Suprapubic skin (tissue), 4 donors: Measurements from ENCODE around the gene ASPM. TPM values are rescaled to one million over a fixed set of nuclear protein-coding genes. Genes with fewer than 3 reads are reported as not detected.

Source experiments
- DNase-seq, 2 donors: peaks; one replicate each; pipeline ENCODE4 v3.0.0-alpha.2; 2019; ENCODE audit warnings: low spot score in 2 of 2
- H3K27ac ChIP-seq: fragments of 200-600 bp; sonication (generic); one replicate; pipeline ENCODE4 v1.5.1; 2019
- H3K27me3 ChIP-seq: fragments of 200-600 bp; sonication (generic); one replicate; pipeline ENCODE4 v1.5.1; 2019
- H3K36me3 ChIP-seq: fragments of 200-600 bp; sonication (generic); one replicate; pipeline ENCODE4 v1.5.1; 2019
- H3K4me1 ChIP-seq: fragments of 200-600 bp; sonication (generic); one replicate; pipeline ENCODE4 v1.5.1; 2019
- H3K4me3 ChIP-seq: fragments of 200-600 bp; sonication (generic); one replicate; pipeline ENCODE4 v1.5.1; 2019; ENCODE audit warnings: mild to moderate bottlenecking
- H3K9me3 ChIP-seq: fragments of 200-600 bp; sonication (generic); one replicate; pipeline ENCODE4 v1.5.1; 2019
- EP300 ChIP-seq: sonication (generic); formaldehyde crosslinking; IDR thresholded peaks from one replicate; pipeline ENCODE4 v1.6.1; 2017; ENCODE audit warnings: antibody characterized with exemption
- POLR2A ChIP-seq, 2 donors: fragments of 450-650 bp; IDR thresholded peaks; one replicate each; pipeline ENCODE4 v1.6.1; 2017; ENCODE audit warnings: antibody characterized with exemption in 2 of 2, mild to moderate bottlenecking in 2 of 2, moderate library complexity in 2 of 2
- POLR2AphosphoS5 ChIP-seq, 3 donors: sonication (generic); formaldehyde crosslinking; IDR thresholded peaks; one replicate each; pipeline ENCODE4 v1.6.1; 2017; ENCODE audit warnings: antibody characterized with exemption in 3 of 3
- WGBS: methylation state at CpG from one replicate; pipeline ENCODE4 v1.1.5; 2018; 5-methylcytosine and 5-hydroxymethylcytosine counted together
- total RNA-seq, 4 donors: library from RNA; depleted of rRNA; stranded (reverse); fragments of >200 nt; gene quantifications; one replicate each; pipeline ENCODE4 v1.1.0, GENCODE V29; 2016
- TF ChIP-seq, protein P1 (sequence below), 2 donors: fragments of 200-600 bp in 1 of 2; fragments of 450-650 bp in 1 of 2; sonication (generic) in 1 of 2; IDR thresholded peaks; one replicate each; pipeline ENCODE4 v1.5.1; 2016 to 2019; ENCODE audit warnings: antibody characterized with exemption in 2 of 2, mild to moderate bottlenecking in 1 of 2, moderate library complexity in 1 of 2

The ASPM gene
- total RNA-seq, 4 donors from 2014 or later, result 3.6 to 13.0 (median 5.6) TPM

DNA sequence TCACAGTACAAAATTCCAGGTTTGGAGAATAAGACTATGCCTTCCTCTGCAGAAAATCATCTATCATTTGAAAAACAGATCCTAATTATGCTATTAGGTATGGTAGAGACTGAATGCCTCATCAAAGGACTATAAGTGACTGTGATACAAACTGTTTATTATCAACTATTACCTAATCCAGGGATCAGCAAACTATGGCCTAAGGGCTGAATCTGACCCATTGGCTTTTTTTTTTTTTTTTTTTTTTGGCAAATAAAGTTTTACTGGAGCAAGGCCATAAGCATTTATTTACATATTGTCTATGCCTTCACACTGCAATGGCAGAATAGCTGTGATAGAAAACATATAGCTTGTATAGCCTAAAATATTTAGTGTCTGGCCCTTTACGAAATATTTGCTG is 4.7 kb upstream of the ASPM start:
- Histone ChIP-seq H3K27ac (no peak overlapping the region), H3K4me3 (no peak overlapping the region), H3K27me3 (no peaks in the 10 kb centered on the region), H3K36me3 (no peaks in the 10 kb centered on the region), H3K9me3 (no peaks in the 10 kb centered on the region), H3K4me1 (peaks cover 5% of the 10 kb centered on the region)
- 98% methylated on average over 1 of the region's 1 CpG for WGBS
- DNase-seq, result no peak
- TF ChIP-seq POLR2A (IDR thresholded peaks at IDR 0.05), result no peak
- TF ChIP-seq, protein P1, sequence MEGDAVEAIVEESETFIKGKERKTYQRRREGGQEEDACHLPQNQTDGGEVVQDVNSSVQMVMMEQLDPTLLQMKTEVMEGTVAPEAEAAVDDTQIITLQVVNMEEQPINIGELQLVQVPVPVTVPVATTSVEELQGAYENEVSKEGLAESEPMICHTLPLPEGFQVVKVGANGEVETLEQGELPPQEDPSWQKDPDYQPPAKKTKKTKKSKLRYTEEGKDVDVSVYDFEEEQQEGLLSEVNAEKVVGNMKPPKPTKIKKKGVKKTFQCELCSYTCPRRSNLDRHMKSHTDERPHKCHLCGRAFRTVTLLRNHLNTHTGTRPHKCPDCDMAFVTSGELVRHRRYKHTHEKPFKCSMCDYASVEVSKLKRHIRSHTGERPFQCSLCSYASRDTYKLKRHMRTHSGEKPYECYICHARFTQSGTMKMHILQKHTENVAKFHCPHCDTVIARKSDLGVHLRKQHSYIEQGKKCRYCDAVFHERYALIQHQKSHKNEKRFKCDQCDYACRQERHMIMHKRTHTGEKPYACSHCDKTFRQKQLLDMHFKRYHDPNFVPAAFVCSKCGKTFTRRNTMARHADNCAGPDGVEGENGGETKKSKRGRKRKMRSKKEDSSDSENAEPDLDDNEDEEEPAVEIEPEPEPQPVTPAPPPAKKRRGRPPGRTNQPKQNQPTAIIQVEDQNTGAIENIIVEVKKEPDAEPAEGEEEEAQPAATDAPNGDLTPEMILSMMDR (IDR thresholded peaks at IDR 0.05), result no peak
- no peak for TF ChIP-seq EP300

DNA sequence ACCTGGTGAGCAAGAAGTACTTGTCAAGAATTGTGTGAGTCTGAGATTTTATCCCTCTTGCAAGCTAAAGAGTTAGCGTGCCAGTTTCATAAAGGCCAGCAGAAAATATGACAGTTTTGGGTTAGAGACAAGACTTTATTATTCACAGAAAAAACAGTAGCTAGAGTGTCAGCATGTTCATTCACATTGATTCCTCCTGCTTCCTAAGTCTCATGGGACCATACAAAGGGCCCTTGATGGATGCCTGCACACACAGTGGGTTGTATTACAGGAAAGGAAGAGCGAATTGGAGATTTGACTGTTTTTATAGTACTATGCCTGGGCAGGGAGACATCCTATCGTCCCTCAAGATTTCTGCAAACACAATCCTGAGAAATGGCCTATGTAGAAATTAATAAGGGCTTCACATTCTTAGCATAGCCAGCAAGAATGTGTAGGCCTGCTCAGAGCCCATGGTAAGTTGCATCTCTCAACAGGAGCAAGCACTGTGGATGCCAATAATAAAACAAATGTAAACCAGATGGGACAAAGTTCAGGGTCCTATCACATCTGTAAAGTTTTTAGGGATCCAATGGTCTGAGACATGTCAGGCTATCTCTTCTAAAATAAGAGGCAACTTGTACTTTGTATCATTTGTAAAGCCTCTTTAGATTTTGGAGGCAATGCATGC is 4.0 kb upstream of the ASPM start:
- no peaks in the 10 kb centered on the region for H3K9me3 ChIP-seq
- H3K4me1 ChIP-seq, result peaks cover 12% of the 10 kb centered on the region
- no peaks in the 10 kb centered on the region for H3K36me3 ChIP-seq
- H3K4me3 ChIP-seq, result no peak overlapping the region
- no peaks in the 10 kb centered on the region for H3K27me3 ChIP-seq
- 90% methylated on average over 3 of the region's 3 CpGs for WGBS
- no peak overlapping the region for H3K27ac ChIP-seq
- TF ChIP-seq POLR2A (IDR thresholded peaks at IDR 0.05) (no peak), EP300 (no peak), POLR2AphosphoS5 (IDR thresholded peaks at IDR 0.05) (no peak)
- TF ChIP-seq, protein P1 (IDR thresholded peaks at IDR 0.05), result no peak
- no peak for DNase-seq

DNA sequence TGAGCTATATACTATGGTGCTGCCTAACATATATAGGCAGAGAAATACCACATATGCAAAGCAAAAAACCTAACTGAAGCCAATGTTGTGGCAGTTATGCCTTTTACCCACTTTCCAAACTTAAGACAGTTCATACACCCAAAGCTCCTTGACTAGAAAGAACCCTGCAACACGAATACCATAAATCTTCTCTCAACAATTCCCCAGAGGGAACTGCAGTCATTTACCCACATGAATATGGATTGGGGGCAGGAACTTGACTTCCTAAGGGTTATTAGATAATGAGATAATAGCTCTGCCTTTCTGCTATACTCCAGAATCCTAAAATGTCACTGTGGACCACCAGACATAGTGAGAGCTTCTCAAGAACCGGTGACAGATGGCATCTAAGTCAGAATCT is 2.9 kb upstream of the ASPM start:
- H3K27ac ChIP-seq, result no peak overlapping the region
- no peak for TF ChIP-seq POLR2A (IDR thresholded peaks at IDR 0.05)
- TF ChIP-seq, protein P1 (IDR thresholded peaks at IDR 0.05), result no peak
- TF ChIP-seq EP300, result no peak
- TF ChIP-seq POLR2AphosphoS5 (IDR thresholded peaks at IDR 0.05), result no peak
- 76% methylated on average over 2 of the region's 2 CpGs for WGBS
- H3K27me3 ChIP-seq, result no peaks in the 10 kb centered on the region
- no peak for DNase-seq
- no peaks in the 10 kb centered on the region for H3K9me3 ChIP-seq
- H3K4me1 ChIP-seq, result peaks cover 15% of the 10 kb centered on the region
- no peaks in the 10 kb centered on the region for H3K36me3 ChIP-seq
- H3K4me3 ChIP-seq, result no peak overlapping the region

DNA sequence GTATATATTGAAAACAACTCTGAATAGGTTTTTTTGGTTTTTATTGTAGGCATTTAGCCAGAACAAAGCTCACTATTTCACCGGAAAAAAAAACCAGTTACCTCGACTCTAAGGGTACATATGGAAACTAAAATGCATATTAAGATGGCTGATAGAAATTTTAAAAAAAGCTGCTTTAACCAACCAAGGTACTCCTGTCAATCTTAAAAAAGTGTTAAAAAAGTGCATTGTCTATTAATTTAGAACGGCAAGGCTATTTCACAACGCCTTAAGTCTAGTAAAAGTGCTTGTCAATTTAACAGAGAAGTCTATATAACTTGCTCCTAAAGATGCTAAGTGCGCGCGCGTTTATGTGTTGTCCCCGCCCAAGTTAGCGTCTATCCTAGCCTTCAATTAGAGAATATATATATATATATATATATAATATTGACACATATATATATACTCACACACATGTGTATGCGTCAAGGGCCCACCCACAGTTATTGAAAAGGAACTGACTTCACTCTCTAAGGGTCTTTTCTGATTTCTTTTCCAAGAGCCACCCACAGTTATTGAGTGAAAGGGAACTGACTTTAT is 934 bp downstream of the ASPM start:
- H3K4me1 ChIP-seq, result peaks cover 17% of the 10 kb centered on the region
- TF ChIP-seq POLR2A (IDR thresholded peaks at IDR 0.05) (no peak), POLR2AphosphoS5 (IDR thresholded peaks at IDR 0.05) (no peak), EP300 (no peak)
- TF ChIP-seq, protein P1 (IDR thresholded peaks at IDR 0.05), result no peak
- H3K36me3 ChIP-seq, result no peaks in the 10 kb centered on the region
- no peaks in the 10 kb centered on the region for H3K9me3 ChIP-seq
- DNase-seq, result peak in 1 of 2 donors; percentile 38
- no peak overlapping the region for H3K27ac ChIP-seq
- H3K27me3 ChIP-seq, result no peaks in the 10 kb centered on the region
- WGBS, result 4% methylated on average over 11 of the region's 11 CpGs
- peak overlapping the region; percentile 94 for H3K4me3 ChIP-seq

DNA sequence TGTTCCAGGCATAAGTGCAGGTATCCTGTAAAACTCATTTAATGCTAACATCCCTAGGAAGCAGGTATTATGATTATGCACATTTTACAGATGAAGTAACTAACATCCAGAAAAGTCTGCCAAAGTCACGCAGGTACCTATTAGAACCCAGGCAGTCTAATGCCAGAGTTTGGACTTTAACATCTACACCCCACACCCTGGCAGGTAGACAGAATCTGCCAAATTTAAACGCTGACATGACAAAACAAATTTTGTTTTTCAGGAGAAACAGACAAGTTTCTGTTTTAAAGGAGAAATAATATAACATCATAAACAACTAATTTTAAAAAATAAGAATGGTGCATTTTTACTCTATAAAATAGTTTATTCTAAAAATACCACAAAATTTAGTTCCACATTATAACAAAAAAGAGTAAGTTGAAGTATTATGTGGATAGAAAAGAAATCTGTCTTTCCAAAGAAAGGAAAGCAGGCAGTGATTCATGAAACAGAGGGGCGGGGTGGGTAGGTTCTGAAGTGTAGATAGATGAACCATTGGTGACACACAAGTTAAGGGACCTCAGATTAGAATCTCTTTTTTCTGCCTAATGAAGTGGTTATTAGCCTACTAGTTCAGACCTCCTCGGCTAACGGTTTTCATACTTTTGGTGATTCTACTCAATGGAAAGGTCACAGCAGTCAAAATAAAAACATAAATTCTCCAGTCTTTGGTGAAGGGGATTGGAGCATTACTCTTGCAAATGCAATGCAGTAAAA is 1.7 kb downstream of the ASPM start:
- H3K4me3 ChIP-seq, result peak overlapping the region; percentile 94
- no peak overlapping the region for H3K27ac ChIP-seq

More for the DNA sequence above, 1.7 kb downstream of the ASPM start:
- 48% methylated on average over 5 of the region's 5 CpGs for WGBS
- H3K4me1 ChIP-seq, result peaks cover 20% of the 10 kb centered on the region
- H3K9me3 ChIP-seq, result no peaks in the 10 kb centered on the region
- no peak for DNase-seq
- TF ChIP-seq EP300 (no peak), POLR2A (IDR thresholded peaks at IDR 0.05) (no peak), POLR2AphosphoS5 (IDR thresholded peaks at IDR 0.05) (no peak)
- TF ChIP-seq, protein P1 (IDR thresholded peaks at IDR 0.05), result no peak
- H3K36me3 ChIP-seq, result no peaks in the 10 kb centered on the region
- no peaks in the 10 kb centered on the region for H3K27me3 ChIP-seq
